NCI-H82 (cell line): ENCODE results near the gene TMEM117.
A peak's percentile ranks its signal among the peaks of the same experiment; 100 is the strongest.

Experiments used
- DNase-seq: peaks from one replicate; lab custom pipeline; 2025; lab: John Stamatoyannopoulos, UW

TMEM117 gene

DNA sequence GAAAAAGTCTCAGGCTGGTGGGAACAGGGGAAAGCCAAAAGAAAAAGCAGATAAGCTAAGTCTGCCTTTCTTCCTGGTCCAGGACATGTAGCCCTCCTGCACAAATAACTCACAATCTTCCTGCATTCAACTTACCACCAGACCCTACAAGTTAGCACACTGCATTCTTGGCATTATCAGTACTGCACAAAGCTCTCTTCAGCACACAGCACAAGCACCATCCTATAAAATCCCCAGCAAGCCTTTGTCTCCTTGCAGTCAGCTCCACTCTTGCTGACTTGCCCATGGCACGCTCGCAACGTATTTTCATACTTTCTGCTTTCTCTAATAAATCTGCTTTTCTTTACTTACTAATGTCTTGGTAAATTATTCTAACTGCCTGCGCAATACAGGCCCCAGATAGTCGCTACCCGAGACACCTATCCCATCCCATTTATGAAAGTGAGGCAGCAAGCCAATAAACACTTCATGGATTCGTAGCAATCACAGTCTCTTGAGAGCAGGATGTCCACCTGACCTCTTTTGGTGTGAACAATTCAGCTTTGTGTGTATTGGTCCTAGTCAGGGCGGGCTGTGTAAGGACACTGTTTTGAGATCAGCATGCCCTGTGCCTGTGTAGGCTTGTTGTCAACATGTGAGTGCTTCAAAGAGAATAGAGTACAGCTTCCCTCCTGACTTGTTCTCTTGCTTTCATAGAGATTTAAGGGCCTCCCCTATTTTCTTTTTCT lies 49.0 kb downstream of the TMEM117 start:
- DNase-seq = no peak

DNA sequence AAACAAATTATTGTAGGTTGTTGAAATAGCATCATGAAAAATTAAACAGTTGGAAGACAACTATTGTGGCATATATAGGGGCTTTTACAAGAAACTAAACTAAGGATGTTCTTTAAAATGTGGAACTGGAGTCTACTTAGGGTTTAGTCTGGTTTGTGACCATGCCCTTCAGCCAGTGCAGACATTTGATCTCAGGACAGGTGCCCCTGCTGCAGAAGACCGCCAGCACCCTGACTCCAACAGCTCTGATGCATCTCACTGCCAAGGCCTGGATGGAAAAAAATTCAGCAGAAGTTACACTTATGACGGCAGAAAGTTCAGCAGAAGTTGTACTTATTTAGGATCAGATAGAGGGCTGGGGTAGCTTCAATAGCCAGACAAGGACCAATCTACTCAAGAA lies 51.5 kb downstream of the TMEM117 start:
- no peak for DNase-seq

DNA sequence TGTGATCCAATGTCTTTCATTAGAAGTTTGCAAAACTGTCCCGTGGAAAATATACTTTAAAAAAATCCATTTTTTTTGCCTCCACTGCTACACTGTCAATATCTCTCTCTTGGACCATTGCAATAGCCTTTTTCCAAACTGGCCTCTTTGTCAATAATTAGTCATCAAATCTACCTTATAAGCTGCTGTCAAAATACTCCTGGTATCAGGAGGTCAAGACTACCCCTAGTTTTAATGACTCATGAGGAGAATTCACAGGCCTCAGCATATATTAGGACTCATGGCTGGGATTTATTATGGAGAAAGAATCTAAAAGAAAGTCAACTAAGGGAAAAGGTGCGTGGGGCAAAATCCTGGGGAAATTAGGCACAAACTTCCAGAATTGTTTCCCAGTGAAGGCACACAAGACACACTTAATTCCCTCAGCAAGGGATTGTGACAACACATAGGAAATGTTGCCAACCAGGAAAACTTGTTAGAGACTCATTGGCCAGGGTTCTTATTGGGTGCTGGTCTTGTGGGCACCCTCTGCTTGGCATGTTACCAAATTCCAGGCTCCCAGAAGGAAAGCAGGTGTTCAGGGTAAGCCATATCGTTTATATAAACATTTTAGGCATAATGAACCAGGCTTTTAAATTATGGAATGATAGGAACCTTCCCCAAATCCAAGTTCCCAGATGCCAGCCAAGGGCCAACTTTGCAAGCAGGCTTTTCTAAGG lies 56.1 kb downstream of the TMEM117 start:
- no peak for DNase-seq

DNA sequence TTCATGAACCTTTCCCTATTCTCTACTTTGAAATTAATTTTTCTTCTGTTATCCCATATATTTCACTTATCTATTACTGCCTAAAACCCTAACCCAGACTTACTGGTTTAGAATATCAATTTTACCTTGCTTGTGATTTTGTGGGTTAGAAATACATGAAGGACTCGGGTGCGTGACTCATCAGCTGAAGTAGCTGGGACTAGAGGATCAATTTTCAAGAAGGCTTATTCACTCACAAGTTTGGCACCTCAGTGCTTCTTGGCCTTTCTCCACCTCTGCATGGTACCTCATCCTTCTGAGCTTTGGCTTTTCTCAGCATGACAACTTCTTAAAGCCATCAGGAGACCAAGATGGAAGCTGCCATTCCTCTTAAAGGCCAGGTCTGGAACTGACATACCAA lies 57.8 kb downstream of the TMEM117 start:
- no peak for DNase-seq

DNA sequence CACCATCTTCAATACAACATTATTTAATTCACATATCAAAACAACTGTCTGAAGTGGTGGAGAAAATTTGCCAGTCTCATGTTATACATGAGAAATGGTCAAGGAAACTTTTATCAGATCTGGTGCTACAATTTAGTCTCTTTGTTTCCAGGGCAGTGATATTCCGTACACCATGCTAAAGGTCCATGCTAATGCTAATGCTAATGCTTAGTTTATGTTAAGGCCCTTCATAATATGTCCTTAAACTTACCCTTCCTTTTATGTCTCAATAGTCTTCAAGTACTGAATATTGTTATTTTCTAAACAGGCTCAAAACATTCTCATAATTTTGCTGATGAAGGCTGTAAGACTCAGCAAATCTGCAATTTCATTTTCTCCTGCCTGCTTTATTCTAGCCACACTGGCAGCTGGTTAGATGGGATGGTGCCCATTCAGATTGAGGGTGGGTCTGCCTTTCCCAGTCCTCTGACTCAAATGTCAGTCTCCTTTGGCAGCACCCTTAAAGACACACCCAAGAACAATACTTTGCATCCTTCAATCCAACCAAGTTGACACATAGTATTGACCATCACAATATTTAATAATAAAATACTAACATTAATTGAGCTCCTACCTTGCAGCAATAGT lies 59.8 kb downstream of the TMEM117 start:
- no peak for DNase-seq

DNA sequence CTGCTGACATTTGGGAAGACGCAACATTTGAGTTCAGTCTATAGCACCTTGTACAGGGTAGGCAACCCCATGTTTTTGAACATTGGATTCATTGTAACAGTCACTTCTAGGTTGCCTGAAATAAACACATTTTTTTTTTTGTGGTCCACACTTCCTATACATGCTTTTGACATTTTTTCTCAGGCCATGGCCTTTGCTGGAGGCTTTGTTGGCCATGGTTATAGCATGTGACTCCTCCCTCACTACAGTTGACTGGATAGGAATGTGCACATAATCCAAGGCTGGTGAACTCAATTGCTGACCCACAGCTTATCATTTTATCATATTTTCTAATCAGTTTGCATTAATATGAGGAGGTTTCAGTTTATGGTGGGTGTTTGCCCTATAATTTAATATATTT lies 60.6 kb downstream of the TMEM117 start:
- no peak for DNase-seq

DNA sequence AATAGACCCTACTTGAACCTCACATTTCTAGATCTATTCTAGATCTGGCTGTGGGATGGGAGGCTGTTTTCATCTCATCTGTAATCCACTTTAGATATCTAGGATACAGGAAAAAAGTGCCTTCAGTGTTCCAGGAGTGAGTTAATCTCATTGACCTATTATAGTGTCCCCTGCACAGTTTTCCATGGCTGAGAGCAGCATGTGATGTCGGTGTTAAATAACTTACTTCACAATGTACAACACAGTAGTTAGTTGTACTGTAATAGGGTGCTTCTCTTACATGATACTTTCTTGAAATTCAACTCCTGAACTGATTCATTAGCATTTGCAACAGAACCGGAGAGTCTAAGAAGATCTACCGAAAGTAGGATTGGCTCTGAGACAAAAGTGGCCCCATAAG lies 62.6 kb downstream of the TMEM117 start:
- peak; percentile 54 for DNase-seq

DNA sequence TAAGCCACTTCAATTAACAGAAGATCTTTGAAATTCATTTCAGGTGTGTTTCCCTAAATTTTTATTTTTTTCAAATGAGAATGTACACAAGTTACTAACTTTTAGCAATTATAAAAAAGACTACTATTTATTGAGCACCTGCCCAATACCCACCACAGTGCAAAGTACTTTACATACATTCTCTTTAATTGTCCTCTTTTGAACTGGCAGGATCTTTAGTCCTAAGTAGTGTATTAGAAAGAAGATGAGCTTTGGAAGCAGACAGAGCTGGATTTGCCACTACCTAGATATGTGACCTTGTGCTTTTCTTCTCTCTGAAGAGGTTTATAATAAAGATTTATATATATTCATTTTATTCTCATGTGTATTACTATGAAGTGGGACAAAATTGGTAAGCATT lies 63.7 kb downstream of the TMEM117 start:
- peak; percentile 22 for DNase-seq

DNA sequence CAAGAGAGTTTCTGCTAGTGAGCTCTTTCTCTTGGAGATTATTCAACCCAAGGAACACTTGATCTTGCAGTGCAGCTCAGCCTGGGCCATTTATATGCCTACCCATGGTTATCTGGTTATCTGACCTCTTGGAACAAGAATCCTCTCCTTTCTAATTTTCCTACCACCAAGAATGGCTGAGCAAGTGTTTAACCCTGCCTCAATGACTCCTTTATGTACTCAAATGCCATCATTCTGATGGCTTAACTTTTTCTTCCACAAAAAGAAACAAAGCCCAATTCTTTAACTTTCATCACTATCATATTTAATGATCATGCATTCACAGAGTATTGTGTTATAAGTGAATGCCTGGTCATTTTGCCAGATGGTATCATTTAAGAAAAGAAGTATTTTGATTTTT lies 67.8 kb downstream of the TMEM117 start:
- DNase-seq = no peak

DNA sequence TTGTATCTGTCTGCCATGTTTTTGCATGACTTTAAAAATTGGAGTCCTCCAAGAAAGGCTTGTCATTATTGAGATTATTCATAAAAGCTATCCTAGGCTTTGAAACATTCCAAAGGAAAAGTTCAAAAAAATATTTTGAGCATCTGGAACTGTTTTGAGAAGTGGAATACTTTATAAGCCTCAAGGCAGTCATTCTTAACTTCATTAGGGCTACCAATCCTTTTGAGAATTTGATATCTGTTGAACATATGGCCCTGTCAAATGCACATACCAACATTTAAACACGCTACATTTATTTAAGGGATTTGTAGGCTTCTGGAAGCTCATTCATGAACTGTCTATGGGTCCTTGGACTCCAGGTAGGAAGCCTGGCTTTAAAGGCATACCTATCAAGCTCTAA lies 77.0 kb downstream of the TMEM117 start:
- peak; percentile 51 for DNase-seq

DNA sequence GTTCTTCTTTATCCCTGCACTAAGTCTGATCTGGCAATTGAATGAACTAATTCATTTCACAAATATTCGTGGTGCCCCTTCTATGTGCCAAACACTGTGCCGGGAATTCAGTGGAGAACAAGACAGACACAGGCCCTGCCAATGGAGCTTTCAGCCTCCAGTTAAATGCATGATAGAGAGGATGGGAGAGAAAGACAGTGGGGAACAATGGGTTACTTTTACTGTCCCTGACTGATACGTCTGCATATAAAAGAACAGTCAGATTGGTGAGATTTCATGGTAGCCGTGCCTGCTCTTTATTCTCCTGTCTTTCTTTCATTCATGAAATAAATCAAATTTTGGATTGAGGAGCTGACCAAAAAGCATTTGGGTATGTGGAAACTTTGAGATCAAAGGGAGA lies 78.5 kb downstream of the TMEM117 start:
- no peak for DNase-seq

DNA sequence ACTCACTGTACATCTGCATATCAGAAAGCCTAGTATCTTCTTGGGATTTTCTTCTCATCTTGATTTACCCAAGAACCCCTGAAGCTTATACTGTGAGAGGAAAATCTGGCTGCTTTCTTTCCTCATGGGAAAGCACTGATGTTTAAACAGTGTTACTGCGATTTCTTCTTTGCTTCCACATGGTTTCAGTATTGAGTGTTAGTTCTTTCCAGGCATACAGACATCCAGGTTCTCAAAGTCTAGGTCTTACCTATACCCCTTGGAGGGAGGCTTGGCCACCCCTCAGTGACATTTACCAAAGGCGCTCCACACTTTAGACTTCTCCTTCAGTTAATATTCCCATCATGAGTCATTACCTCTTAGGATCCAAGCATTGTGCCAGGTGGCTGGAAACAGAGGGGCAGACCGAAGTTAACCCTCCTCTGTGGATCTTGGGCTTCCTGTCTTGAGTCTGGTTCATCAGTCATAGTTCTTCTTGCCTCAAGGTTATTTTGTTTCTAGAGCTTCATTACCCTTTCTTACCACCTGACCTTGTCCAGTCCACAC lies 79.1 kb downstream of the TMEM117 start:
- DNase-seq = peak; percentile 49

DNA sequence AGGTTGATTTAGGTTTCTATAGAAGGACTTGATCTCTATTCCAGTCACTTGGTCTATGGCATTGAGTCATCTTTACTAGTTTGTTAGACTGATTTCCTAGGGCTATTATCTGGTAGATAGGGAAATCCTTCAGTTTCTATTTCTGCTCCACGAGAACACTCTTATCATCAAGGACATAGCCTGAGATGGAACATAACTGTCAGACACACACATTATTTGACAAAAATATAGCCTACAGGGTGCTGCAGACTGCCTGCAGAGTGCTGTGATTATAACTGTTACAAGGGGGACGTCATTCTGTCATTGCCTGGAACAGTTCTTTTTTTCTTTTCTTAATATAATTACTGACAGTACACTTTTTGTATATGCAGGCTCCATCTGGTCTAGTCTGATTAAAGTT lies 82.0 kb downstream of the TMEM117 start:
- no peak for DNase-seq

DNA sequence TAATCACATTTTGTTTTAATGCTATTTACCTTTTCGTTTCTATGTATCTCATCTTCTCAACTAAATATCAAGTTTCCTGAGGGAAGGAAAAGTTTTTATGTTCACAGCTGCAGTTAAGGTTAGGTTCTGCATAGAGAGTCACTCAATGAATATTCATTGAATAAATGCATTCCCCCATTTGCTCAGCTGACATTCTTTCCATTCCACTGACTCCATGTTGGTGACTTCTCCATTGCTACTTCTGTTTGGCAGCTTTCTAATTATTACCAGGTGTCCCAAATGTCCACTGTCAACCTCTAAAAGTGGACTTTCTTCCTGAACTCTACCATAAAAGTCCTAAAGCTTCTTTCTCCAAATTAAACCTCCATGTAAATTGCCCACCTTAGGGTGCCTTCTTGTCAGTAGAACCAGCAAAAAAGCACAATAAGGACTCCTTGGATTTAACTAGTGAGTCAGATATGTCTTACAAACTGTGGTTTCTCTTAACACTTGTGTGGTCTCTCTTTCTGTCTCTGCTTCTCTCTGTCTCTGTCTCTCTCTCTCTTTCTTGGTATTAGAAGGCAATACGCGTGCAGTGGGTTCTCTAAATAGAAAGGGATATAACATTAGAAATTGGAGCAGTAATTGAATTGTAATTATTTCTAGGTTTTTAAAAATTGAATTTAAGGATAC lies 85.9 kb downstream of the TMEM117 start:
- DNase-seq = no peak

DNA sequence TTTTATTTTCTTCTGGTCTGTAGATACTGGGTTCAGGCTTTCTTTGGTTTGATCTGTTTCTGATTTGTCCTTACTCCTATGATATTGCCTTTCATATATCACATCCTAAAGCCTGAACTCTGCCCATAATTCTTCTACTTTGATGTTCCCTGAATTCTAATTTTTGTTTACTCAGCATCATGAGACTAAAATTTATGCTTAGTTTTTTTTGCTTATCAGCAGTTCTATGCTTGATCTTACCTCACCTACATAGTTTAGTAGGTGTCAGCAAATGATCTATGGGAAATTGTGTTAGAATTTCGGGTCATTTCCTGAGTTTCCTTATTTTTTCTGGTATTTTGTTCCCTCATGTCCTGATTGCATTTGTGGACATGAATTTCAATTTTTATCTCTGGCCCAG lies 94.2 kb downstream of the TMEM117 start:
- DNase-seq = no peak

DNA sequence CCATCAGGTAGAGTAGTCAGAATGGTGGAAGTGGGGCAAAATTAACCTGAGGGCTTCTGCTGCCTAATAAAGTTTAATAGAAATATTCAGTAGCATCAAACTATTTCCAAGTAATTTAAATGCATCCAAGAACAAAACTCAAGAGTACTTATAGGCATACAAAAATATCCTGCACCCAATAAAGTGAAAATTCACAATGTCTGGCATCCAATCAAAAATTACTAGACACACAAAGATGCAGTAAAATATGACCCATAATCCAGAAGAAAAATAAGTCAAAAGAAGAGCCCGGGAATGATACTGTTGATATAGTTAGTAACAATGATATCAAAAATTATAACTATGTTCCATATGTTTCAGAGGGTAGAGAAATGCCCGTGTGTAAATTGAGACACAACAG lies 95.3 kb downstream of the TMEM117 start:
- DNase-seq = no peak

DNA sequence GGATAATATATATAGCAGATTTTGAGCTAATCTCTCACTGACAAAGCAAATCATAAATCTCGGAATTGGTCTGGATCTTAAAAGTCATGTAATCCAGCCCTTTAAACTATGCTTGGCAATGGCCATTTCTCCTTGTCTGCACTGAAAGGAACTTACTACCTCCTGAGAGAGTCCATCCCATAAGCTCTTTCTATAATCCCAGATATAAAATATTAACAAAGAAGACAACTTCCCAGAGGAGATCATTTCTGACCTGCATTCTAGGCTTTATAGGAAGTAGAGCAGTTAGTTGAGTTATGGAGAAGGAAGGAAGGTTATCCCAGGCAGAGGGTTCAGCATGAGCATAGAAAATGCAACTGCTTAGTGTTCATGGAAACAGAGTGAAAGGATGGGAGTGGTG lies 99.7 kb downstream of the TMEM117 start:
- no peak for DNase-seq

DNA sequence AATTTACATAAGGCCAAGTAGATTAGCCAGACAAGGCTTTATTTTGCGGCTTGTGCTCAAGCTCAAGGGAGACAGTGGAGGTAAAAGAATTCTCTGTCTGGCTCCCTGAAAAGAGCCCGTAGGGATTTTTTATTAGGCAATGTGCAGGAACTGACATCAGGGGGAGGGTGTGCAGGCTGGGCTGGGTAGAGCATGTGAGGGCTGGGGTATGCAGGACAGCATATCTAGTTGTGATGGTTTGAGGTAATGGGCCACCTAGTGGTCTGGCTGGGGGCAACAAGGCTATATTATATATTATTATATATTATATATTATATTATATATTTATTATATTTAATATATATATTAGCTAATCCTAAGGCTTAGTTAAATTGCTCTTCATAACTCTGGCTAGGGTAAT lies 102.1 kb downstream of the TMEM117 start:
- DNase-seq = peak; percentile 45

DNA sequence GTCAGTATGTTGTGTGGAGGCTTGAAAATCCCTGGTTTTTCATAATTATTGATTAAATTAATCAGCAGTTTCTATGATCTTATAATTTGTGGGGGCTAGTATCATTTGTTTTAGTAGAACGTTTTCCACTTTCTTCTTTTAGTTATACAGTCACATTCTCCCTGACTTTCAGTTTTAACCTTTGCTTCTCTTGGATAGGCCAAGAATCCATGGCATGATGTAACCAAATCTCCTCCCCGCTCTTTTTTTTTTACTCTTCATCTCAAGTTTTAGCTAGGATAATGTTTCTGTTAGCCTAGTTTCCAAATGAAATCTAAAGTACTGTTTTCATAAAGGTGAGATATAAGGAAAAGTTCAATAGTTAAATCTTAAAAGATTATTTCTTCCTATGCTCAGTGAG lies 106.5 kb downstream of the TMEM117 start:
- no peak for DNase-seq

DNA sequence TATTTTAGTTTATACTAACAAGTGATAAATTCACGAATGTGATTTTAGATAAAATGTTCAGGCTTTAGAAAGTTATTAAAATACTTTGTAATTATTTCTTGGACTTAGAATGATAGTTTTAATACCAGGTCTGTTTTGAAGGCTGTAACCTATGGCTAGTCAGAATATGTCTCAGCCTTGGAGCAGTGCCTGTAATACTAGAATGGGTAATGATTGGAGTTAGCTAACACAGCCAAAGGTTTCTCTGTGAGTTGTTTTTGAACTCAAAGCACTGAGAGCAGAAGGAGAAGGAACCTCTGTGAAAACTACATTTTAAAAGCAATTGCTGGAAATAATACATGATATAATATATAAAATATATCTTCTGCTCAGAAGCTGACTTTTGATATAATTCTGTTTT lies 110.1 kb downstream of the TMEM117 start:
- DNase-seq = no peak

DNA sequence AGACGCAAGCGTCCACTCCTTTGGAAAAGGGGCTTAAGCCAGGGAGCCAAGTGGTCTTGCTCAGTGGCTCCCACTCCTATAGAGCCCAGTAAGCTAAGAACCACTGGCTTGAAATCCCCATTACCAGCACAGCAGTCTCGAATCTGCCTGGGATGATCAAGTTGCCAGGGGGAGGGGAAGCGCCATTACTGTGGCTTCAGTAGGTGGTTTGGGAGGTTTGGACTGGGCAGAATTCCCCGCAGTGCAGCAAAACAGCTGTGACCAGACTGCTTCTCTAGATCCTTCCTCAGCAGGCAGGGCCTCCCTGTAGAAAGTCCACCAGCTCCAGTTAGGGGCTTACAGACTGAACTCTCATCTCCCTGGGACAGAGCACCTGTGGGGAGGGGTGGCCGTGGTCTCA lies 115.4 kb downstream of the TMEM117 start:
- DNase-seq = peak; percentile 43

DNA sequence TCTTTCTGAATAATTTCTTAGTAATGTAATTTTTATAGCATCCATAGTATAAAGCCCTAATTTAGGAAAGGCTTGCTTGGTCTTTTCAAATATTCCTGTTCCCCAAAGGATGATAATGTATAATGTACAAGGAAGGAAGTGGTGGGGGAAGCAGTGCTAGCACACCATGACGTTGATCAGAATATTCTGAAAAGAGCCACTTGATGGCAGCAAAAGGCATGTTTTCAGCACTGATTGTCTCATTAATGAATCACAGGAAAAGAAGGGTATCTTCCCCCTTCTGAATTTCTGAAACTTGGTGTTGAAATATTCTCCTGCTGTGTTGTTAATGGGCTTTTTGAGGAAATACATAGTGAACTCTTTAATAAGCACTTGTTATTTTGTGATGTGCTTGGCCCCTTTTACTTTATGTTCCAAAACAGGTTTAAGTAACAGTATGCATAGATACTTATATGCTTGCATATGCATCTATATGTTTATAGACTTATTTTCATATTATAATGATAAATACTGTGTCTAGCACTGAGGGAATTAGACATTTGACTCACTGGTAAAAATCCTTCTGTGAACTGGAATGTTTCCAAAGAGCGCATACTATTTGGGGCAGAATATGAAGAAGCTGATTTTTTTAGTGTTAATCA lies 122.0 kb downstream of the TMEM117 start:
- DNase-seq = peak; percentile 78
